HuH-7.5 (cell line): ENCODE measurements around the gene USF3.

ENCODE experiments used
- DNase-seq: peaks from one replicate; pipeline ENCODE4 v3.0.0; 2011; ENCODE audit warnings: low spot score

Gene USF3

GRCh38 chr3:113606539-113607218, 89.8 kb downstream of the USF3 start:
- DNase-seq = no peak

GRCh38 chr3:113602836-113603235, 93.6 kb downstream of the USF3 start:
- no peak for DNase-seq

GRCh38 chr3:113602256-113602655, 94.2 kb downstream of the USF3 start:
- no peak for DNase-seq

- DNase-seq = no peak
These were observed 95.2 kb downstream of the USF3 start for GRCh38 chr3:113601240-113601639.

- no peak for DNase-seq
These were observed 95.8 kb downstream of the USF3 start for GRCh38 chr3:113600418-113601182.
